Neural cell (in vitro differentiated cells): Measurements from ENCODE around the gene ROCK2.

ENCODE experiments used
- EP300 ChIP-seq: fragments of 450-650 bp; conservative IDR thresholded peaks from 2 replicates; pipeline ENCODE4 v1.6.1; 2014; ENCODE audit warnings: antibody characterized with exemption, mild to moderate bottlenecking, moderate library complexity; ENCODE audit not compliant: poor library complexity, severe bottlenecking
- EZH2 ChIP-seq: fragments of 200-600, 300-800 bp; shearing (Covaris generic), sonication (generic); IDR thresholded peaks from 2 replicates; pipeline ENCODE4 v1.6.1; 2014; ENCODE audit warnings: antibody characterized with exemption, low read length, borderline replicate concordance, mild to moderate bottlenecking; ENCODE audit not compliant: insufficient read depth, poor library complexity, severe bottlenecking
- MXI1 ChIP-seq: fragments of 450-650 bp; conservative IDR thresholded peaks from 2 replicates; pipeline ENCODE4 v1.6.1; 2014; ENCODE audit warnings: antibody characterized with exemption, mild to moderate bottlenecking; ENCODE audit not compliant: poor library complexity, severe bottlenecking
- POLR2AphosphoS5 ChIP-seq: IDR thresholded peaks from 2 replicates; pipeline ENCODE4 v1.6.1; 2012
- RAD21 ChIP-seq: fragments of 450-650 bp; conservative IDR thresholded peaks from 2 replicates; pipeline ENCODE4 v1.6.1; 2014; ENCODE audit warnings: antibody characterized with exemption, mild to moderate bottlenecking, moderate library complexity
- SMC3 ChIP-seq: fragments of 450-650 bp; conservative IDR thresholded peaks from 2 replicates; pipeline ENCODE4 v1.6.1; 2014; ENCODE audit warnings: antibody characterized with exemption, mild to moderate bottlenecking, moderate library complexity; ENCODE audit not compliant: poor library complexity
- TAF1 ChIP-seq: IDR thresholded peaks from 2 replicates; pipeline ENCODE4 v1.6.1; 2012; ENCODE audit warnings: low read depth
- TF ChIP-seq, protein P1 (sequence below): fragments of 450-650 bp; IDR thresholded peaks from 2 replicates; pipeline ENCODE4 v1.5.1; 2014; ENCODE audit warnings: antibody characterized with exemption, mild to moderate bottlenecking, moderate library complexity; ENCODE audit not compliant: poor library complexity, severe bottlenecking
- TF ChIP-seq, protein P2 (sequence below): IDR thresholded peaks from 2 replicates; pipeline ENCODE4 v1.6.1; 2012; ENCODE audit warnings: borderline replicate concordance

DNA sequence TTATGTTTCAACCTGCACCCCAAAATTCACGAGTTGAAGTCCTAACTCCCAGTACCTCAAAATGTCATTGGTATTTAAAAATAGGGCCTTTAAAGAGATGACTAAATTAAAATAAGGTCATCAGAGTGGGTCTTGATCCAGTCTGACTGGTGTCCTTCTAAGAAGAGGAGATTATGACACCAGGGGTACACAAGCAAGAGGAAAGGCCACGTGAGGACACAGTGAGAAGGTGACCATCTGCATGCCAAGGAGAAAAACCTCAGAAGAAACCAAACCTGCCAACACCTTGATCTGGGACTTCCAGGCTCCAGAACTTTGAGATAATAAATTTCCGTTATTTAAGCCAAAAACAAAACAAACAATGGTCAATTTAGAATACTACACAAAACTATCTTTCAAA lies 22.6 kb downstream of the ROCK2 start:
- TF ChIP-seq, protein P1, sequence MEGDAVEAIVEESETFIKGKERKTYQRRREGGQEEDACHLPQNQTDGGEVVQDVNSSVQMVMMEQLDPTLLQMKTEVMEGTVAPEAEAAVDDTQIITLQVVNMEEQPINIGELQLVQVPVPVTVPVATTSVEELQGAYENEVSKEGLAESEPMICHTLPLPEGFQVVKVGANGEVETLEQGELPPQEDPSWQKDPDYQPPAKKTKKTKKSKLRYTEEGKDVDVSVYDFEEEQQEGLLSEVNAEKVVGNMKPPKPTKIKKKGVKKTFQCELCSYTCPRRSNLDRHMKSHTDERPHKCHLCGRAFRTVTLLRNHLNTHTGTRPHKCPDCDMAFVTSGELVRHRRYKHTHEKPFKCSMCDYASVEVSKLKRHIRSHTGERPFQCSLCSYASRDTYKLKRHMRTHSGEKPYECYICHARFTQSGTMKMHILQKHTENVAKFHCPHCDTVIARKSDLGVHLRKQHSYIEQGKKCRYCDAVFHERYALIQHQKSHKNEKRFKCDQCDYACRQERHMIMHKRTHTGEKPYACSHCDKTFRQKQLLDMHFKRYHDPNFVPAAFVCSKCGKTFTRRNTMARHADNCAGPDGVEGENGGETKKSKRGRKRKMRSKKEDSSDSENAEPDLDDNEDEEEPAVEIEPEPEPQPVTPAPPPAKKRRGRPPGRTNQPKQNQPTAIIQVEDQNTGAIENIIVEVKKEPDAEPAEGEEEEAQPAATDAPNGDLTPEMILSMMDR = no peak
- TF ChIP-seq POLR2AphosphoS5 (no peak), TAF1 (no peak), EZH2 (no peak), EP300 (no peak), RAD21 (no peak), SMC3 (no peak), MXI1 (no peak)
- TF ChIP-seq, protein P2, sequence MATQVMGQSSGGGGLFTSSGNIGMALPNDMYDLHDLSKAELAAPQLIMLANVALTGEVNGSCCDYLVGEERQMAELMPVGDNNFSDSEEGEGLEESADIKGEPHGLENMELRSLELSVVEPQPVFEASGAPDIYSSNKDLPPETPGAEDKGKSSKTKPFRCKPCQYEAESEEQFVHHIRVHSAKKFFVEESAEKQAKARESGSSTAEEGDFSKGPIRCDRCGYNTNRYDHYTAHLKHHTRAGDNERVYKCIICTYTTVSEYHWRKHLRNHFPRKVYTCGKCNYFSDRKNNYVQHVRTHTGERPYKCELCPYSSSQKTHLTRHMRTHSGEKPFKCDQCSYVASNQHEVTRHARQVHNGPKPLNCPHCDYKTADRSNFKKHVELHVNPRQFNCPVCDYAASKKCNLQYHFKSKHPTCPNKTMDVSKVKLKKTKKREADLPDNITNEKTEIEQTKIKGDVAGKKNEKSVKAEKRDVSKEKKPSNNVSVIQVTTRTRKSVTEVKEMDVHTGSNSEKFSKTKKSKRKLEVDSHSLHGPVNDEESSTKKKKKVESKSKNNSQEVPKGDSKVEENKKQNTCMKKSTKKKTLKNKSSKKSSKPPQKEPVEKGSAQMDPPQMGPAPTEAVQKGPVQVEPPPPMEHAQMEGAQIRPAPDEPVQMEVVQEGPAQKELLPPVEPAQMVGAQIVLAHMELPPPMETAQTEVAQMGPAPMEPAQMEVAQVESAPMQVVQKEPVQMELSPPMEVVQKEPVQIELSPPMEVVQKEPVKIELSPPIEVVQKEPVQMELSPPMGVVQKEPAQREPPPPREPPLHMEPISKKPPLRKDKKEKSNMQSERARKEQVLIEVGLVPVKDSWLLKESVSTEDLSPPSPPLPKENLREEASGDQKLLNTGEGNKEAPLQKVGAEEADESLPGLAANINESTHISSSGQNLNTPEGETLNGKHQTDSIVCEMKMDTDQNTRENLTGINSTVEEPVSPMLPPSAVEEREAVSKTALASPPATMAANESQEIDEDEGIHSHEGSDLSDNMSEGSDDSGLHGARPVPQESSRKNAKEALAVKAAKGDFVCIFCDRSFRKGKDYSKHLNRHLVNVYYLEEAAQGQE = no peak
